ENCODE data around the gene ZNF837. TPM values are rescaled to one million over a fixed set of nuclear protein-coding genes. Genes with fewer than 3 reads are reported as not detected.

ZNF837 gene
- total and polyA plus RNA-seq, 2 of the 13 experiments (the other 11 are each of a cell fraction or from before 2014, with no cell fraction given) = 0.29 to 1.3 TPM

GRCh38 chr19:58362272-58362994 lies 18.4 kb downstream of the ZNF837 start, which contains the start of gene ZNF497 (continued):
- TF ChIP-seq, protein P1, sequence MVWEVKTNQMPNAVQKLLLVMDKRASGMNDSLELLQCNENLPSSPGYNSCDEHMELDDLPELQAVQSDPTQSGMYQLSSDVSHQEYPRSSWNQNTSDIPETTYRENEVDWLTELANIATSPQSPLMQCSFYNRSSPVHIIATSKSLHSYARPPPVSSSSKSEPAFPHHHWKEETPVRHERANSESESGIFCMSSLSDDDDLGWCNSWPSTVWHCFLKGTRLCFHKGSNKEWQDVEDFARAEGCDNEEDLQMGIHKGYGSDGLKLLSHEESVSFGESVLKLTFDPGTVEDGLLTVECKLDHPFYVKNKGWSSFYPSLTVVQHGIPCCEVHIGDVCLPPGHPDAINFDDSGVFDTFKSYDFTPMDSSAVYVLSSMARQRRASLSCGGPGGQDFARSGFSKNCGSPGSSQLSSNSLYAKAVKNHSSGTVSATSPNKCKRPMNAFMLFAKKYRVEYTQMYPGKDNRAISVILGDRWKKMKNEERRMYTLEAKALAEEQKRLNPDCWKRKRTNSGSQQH (CRISPR knock-in tag; IDR thresholded peaks at IDR 0.05; ENCODE audit: low read depth) = peak; percentile 13; the same call in 1 of the 2 replicates
- no peak for TF ChIP-seq ZNF484 (CRISPR knock-in tag; IDR thresholded peaks at IDR 0.05; ENCODE audit: borderline replicate concordance, low read depth)
- TF ChIP-seq ATF4 (CRISPR knock-in tag; IDR thresholded peaks at IDR 0.05) = 0 out of 4 replicates have a peak, but pooled peaks of 1 of the 2 experiments have one; percentile 19
- TF ChIP-seq, protein P2, sequence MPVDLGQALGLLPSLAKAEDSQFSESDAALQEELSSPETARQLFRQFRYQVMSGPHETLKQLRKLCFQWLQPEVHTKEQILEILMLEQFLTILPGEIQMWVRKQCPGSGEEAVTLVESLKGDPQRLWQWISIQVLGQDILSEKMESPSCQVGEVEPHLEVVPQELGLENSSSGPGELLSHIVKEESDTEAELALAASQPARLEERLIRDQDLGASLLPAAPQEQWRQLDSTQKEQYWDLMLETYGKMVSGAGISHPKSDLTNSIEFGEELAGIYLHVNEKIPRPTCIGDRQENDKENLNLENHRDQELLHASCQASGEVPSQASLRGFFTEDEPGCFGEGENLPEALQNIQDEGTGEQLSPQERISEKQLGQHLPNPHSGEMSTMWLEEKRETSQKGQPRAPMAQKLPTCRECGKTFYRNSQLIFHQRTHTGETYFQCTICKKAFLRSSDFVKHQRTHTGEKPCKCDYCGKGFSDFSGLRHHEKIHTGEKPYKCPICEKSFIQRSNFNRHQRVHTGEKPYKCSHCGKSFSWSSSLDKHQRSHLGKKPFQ (CRISPR knock-in tag; IDR thresholded peaks at IDR 0.05; ENCODE audit: insufficient replicate concordance) = peak; percentile 22
- TF ChIP-seq ZEB1 (IDR thresholded peaks at IDR 0.05; ENCODE audit: insufficient replicate concordance, low read depth) = no peak
- TF ChIP-seq, protein P3, sequence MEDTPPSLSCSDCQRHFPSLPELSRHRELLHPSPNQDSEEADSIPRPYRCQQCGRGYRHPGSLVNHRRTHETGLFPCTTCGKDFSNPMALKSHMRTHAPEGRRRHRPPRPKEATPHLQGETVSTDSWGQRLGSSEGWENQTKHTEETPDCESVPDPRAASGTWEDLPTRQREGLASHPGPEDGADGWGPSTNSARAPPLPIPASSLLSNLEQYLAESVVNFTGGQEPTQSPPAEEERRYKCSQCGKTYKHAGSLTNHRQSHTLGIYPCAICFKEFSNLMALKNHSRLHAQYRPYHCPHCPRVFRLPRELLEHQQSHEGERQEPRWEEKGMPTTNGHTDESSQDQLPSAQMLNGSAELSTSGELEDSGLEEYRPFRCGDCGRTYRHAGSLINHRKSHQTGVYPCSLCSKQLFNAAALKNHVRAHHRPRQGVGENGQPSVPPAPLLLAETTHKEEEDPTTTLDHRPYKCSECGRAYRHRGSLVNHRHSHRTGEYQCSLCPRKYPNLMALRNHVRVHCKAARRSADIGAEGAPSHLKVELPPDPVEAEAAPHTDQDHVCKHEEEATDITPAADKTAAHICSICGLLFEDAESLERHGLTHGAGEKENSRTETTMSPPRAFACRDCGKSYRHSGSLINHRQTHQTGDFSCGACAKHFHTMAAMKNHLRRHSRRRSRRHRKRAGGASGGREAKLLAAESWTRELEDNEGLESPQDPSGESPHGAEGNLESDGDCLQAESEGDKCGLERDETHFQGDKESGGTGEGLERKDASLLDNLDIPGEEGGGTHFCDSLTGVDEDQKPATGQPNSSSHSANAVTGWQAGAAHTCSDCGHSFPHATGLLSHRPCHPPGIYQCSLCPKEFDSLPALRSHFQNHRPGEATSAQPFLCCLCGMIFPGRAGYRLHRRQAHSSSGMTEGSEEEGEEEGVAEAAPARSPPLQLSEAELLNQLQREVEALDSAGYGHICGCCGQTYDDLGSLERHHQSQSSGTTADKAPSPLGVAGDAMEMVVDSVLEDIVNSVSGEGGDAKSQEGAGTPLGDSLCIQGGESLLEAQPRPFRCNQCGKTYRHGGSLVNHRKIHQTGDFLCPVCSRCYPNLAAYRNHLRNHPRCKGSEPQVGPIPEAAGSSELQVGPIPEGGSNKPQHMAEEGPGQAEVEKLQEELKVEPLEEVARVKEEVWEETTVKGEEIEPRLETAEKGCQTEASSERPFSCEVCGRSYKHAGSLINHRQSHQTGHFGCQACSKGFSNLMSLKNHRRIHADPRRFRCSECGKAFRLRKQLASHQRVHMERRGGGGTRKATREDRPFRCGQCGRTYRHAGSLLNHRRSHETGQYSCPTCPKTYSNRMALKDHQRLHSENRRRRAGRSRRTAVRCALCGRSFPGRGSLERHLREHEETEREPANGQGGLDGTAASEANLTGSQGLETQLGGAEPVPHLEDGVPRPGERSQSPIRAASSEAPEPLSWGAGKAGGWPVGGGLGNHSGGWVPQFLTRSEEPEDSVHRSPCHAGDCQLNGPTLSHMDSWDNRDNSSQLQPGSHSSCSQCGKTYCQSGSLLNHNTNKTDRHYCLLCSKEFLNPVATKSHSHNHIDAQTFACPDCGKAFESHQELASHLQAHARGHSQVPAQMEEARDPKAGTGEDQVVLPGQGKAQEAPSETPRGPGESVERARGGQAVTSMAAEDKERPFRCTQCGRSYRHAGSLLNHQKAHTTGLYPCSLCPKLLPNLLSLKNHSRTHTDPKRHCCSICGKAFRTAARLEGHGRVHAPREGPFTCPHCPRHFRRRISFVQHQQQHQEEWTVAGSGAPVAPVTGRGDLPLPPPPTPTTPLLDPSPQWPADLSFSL (CRISPR knock-in tag; IDR thresholded peaks at IDR 0.05) = no peak
- peak; percentile 82 for TF ChIP-seq ZNF121 (CRISPR knock-in tag; IDR thresholded peaks at IDR 0.05)
- no peak for TF ChIP-seq ZNF296 (CRISPR knock-in tag; conservative IDR thresholded peaks at IDR 0.05)
- TF ChIP-seq, protein P4, sequence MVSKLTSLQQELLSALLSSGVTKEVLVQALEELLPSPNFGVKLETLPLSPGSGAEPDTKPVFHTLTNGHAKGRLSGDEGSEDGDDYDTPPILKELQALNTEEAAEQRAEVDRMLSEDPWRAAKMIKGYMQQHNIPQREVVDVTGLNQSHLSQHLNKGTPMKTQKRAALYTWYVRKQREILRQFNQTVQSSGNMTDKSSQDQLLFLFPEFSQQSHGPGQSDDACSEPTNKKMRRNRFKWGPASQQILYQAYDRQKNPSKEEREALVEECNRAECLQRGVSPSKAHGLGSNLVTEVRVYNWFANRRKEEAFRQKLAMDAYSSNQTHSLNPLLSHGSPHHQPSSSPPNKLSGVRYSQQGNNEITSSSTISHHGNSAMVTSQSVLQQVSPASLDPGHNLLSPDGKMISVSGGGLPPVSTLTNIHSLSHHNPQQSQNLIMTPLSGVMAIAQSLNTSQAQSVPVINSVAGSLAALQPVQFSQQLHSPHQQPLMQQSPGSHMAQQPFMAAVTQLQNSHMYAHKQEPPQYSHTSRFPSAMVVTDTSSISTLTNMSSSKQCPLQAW (CRISPR knock-in tag; IDR thresholded peaks at IDR 0.05) = peak; percentile 37; the same call in 1 of the 2 replicates
- peak; percentile 93 for TF ChIP-seq ELF1 (CRISPR knock-in tag; IDR thresholded peaks at IDR 0.05)
- no peak for TF ChIP-seq ZNF468 (CRISPR knock-in tag; IDR thresholded peaks at IDR 0.05)
- no peak for TF ChIP-seq HHEX (CRISPR knock-in tag; IDR thresholded peaks at IDR 0.05)
- no peak for TF ChIP-seq MAFG (CRISPR knock-in tag; IDR thresholded peaks at IDR 0.05)
- peak; percentile 98 for TF ChIP-seq ZGPAT (CRISPR knock-in tag; IDR thresholded peaks at IDR 0.05)
